ENCODE data around the gene CFAP54. TPM values are rescaled to one million over a fixed set of nuclear protein-coding genes. Genes with fewer than 3 reads are reported as not detected.

The CFAP54 gene
- total and polyA plus RNA-seq, 2 experiments from 2014 or later: 0.07 to 0.76 TPM

DNA sequence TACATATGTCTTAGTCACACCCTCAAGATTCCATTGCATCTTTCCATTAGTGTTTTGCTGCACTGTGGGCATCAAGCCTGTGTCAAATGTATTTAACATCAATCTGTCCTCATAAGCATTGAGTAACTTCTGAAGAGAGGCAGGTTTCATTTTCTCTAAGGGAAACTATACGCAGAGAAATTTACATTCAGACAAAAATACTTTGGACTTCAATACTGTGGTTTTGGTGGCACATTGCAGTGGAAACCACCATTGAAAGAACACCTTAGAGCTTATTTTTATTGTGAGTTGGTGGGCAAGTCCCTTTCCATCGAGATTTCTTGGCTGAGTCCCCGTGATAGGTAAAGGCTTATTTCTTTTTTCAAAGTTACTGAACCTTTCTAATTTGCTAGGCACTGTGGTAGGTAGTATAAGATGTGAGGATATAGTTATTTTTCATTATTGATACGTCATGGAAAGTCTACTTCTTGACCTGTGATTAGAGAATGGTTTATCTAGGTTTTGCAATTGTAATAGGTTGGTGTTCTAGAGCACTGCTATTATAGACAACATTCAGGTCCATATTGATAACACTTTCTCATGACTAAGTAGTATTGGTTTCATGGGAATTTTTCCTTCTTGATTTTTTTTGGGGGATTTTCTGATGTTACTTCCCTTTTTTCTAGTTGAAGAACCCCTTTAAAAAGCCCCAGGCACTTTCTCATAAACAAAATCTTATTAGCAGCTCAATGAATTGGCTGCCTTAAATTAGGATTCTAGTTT is 81.9 kb downstream of the CFAP54 start (continued):
- no peak for TF ChIP-seq EZH2 (IDR thresholded peaks at IDR 0.05; ENCODE audit: low read depth, unreplicated experiment)
- TF ChIP-seq CREB1 (CRISPR knock-in tag; IDR thresholded peaks at IDR 0.05; ENCODE audit: low read depth): no peak
- no peak for TF ChIP-seq NANOG (IDR thresholded peaks at IDR 0.05; ENCODE audit: borderline replicate concordance)
- no peak for TF ChIP-seq ZNF114 (CRISPR knock-in tag; IDR thresholded peaks at IDR 0.05)
- TF ChIP-seq EZH2phosphoT487 (IDR thresholded peaks at IDR 0.05; ENCODE audit: unreplicated experiment): no peak
- TF ChIP-seq, protein P1, sequence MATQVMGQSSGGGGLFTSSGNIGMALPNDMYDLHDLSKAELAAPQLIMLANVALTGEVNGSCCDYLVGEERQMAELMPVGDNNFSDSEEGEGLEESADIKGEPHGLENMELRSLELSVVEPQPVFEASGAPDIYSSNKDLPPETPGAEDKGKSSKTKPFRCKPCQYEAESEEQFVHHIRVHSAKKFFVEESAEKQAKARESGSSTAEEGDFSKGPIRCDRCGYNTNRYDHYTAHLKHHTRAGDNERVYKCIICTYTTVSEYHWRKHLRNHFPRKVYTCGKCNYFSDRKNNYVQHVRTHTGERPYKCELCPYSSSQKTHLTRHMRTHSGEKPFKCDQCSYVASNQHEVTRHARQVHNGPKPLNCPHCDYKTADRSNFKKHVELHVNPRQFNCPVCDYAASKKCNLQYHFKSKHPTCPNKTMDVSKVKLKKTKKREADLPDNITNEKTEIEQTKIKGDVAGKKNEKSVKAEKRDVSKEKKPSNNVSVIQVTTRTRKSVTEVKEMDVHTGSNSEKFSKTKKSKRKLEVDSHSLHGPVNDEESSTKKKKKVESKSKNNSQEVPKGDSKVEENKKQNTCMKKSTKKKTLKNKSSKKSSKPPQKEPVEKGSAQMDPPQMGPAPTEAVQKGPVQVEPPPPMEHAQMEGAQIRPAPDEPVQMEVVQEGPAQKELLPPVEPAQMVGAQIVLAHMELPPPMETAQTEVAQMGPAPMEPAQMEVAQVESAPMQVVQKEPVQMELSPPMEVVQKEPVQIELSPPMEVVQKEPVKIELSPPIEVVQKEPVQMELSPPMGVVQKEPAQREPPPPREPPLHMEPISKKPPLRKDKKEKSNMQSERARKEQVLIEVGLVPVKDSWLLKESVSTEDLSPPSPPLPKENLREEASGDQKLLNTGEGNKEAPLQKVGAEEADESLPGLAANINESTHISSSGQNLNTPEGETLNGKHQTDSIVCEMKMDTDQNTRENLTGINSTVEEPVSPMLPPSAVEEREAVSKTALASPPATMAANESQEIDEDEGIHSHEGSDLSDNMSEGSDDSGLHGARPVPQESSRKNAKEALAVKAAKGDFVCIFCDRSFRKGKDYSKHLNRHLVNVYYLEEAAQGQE (IDR thresholded peaks at IDR 0.05; ENCODE audit: unreplicated experiment): no peak
- no peak for TF ChIP-seq ZNF331 (CRISPR knock-in tag; IDR thresholded peaks at IDR 0.05; ENCODE audit: low read depth)
- TF ChIP-seq POLR2AphosphoS5 (IDR thresholded peaks at IDR 0.05; ENCODE audit: low read depth): no peak

DNA sequence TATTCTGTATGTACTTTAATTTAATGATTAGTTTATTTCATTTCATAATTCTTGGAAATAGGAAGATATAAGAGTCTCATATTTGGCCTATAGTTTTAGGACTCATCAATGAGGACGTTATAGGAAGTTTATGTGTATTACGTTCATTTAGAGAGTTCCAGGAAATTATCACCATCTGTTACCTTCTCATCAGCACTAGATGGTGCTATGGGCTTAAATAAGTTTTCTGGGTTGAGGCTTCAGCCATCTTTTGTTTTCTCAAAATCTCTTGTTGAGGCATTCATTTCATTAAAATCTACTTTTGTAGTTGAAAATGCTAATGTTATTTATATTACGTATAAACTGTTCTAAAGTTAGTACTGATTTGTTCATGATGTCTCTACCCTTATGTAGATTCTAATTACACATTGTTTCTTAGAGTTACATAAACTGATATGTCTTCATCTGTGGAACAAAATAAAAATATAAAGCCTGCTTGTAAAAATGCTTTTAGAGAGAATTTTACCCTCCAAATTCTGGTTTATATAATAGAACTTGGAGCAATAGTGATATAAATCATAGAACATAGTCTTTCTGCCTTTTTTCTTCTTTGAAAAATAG is 89.2 kb downstream of the CFAP54 start:
- no peaks in the 10 kb centered on the region for H3F3A ChIP-seq (replicated peaks; ENCODE audit: low read depth)
- H3K36me3 Mint-ChIP-seq (ENCODE audit: low read depth): no peaks in the 10 kb centered on the region
- no peak overlapping the region for H3K4me2 ChIP-seq
- H4K20me1 ChIP-seq (replicated peaks; ENCODE audit: insufficient read depth): no peaks in the 10 kb centered on the region
- H3K27me3 Mint-ChIP-seq (ENCODE audit: insufficient read depth, low read depth, poor library complexity): no peaks in the 10 kb centered on the region
- H3K9me2 ChIP-seq (ENCODE audit: insufficient read depth): no peaks in the 10 kb centered on the region
- TF ChIP-seq ZNF114 (CRISPR knock-in tag; IDR thresholded peaks at IDR 0.05) (no peak), JUNB (IDR thresholded peaks at IDR 0.05; ENCODE audit: unreplicated experiment) (no peak), POLR2AphosphoS5 (IDR thresholded peaks at IDR 0.05; ENCODE audit: low read depth) (no peak)
- TF ChIP-seq, protein P2, sequence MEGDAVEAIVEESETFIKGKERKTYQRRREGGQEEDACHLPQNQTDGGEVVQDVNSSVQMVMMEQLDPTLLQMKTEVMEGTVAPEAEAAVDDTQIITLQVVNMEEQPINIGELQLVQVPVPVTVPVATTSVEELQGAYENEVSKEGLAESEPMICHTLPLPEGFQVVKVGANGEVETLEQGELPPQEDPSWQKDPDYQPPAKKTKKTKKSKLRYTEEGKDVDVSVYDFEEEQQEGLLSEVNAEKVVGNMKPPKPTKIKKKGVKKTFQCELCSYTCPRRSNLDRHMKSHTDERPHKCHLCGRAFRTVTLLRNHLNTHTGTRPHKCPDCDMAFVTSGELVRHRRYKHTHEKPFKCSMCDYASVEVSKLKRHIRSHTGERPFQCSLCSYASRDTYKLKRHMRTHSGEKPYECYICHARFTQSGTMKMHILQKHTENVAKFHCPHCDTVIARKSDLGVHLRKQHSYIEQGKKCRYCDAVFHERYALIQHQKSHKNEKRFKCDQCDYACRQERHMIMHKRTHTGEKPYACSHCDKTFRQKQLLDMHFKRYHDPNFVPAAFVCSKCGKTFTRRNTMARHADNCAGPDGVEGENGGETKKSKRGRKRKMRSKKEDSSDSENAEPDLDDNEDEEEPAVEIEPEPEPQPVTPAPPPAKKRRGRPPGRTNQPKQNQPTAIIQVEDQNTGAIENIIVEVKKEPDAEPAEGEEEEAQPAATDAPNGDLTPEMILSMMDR (conservative IDR thresholded peaks at IDR 0.05; ENCODE audit: low read depth in 2 of 2): peak; percentile 73 to 80
- TF ChIP-seq, protein P1 (IDR thresholded peaks at IDR 0.05; ENCODE audit: unreplicated experiment): no peak
- no peak overlapping the region for H3K4me3 Mint-ChIP-seq
- H3K27ac Mint-ChIP-seq: peak overlapping the region; percentile 76
- ATAC-seq (peak; percentile 66), DNase-seq (ENCODE audit: low spot score) (peak; percentile 82)
- H3K27me3 ChIP-seq (ENCODE audit: insufficient read depth): no peaks in the 10 kb centered on the region
- H3K9me3 Mint-ChIP-seq: no peaks in the 10 kb centered on the region
- H3K4me1 ChIP-seq (ENCODE audit: insufficient read depth): peaks cover 9% of the 10 kb centered on the region; the same call in 1 of the 2 replicates
- no peak overlapping the region for H2AFZ ChIP-seq
- peaks cover 17% of the 10 kb centered on the region for H3K4me1 Mint-ChIP-seq
- H3K4me3 ChIP-seq: no peak overlapping the region
- H3K27ac ChIP-seq (ENCODE audit: low read depth): no peak overlapping the region
- H3K36me3 ChIP-seq (ENCODE audit: insufficient read depth): no peaks in the 10 kb centered on the region
- H3K79me2 ChIP-seq (replicated peaks; ENCODE audit: insufficient read depth): no peaks in the 10 kb centered on the region
